CD4-positive, alpha-beta T cell treated with Interferon alpha-2 for 1 hour (primary cell): Measurements from ENCODE around the gene ASTE1.

Source experiments
- DNase-seq, 2 donors: peaks; one replicate each; pipeline ENCODE4 v3.0.0-alpha.2; 2020 to 2022

The ASTE1 gene

DNA sequence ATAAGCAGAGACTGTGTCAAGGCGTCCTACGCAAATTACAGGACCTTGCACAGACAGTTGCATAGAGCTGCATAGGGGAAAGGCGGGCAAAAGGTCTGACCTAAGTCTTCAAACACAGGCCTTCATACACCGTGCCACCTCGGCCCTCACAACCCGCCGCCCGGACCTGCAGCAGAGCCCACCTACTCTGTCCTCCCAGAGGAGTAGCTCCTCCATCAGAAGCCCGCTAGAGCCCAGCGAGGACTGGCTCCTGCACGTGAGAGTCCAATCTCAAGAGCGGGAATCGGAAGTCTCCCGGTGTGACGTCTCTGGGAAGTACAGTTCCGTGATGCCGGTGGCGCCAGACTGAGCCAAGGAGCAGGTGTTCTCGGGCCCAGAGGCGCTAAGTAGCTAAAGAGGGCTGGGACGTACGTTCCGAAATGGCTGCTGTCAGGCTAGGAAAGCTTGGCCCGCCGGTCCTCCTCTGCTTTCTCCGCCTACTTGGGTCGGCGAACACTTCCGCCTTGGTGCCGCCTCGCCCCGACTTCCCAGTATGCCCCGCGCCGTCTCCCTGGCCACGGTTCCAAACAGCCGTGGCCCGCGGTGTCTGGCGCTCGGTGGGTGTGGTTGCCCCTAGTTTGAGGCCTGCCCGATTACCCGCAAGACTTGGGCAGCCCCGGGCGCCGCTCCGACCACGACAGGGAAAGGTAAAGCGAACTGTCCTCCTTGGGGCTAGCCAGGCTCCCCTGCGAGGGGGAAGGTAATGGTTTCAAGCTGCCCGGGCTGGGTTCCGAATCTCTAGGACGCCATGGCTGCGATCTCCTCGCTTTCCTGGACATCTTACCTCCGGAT, at the start of gene ASTE1, which contains the start of gene NEK11:
ASTE1 (minus strand) TSS at position 505 of the 831 bp plus-strand sequence. CDS start 1,519 bp downstream, outside the sequence.
NEK11 (plus strand) TSS at position 557 of the 831 bp plus-strand sequence. CDS start 2,832 bp downstream, outside the sequence.
- DNase-seq, result peak; percentile 90 to 92

DNA sequence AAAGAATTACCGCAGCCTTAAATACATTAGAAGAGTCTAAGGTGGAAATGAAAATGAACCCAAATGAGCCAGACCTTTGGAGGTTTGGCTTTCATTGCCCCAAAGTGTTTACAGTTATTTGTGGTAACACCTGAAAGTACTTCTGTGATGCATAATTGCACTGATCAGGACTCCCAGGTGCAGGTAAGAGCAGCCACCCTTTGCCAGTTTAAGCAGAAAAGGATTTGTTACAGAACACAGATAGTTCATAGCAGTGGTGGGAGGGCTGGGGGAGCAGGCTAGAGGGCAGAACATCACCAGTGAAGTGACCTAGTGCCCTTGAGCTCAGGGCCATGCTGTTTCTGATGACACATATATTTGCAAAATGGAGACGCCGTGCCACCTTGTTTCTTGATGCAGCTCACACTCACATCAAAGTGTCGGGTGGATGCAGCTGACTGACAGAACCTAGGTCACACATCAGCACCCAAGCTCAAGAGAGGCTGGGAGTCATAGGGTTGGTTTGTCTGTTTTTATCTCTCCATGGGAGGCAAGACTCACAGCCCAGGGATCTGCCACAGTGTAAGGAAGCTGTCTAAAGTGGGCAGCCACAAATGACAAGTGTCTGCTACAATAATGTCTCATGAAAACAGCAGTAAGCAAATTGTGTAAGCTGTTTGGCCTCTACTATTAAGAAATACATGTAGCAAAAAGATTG, 49.2 kb upstream of the ASTE1 start:
- no peak for DNase-seq

- no peak for DNase-seq
These were observed 46.2 kb upstream of the ASTE1 start for GRCh38 chr3:131072845-131073244.

GRCh38 chr3:131072099-131072559, 45.5 kb upstream of the ASTE1 start:
- no peak for DNase-seq

- no peak for DNase-seq
These were observed 41.4 kb upstream of the ASTE1 start for GRCh38 chr3:131067983-131068382.

- no peak for DNase-seq
These were observed 26.6 kb upstream of the ASTE1 start for GRCh38 chr3:131053043-131053859.

- DNase-seq, result no peak
These were observed 23.4 kb upstream of the ASTE1 start for GRCh38 chr3:131050001-131050400.

- DNase-seq, result no peak
These were observed 21.4 kb upstream of the ASTE1 start for GRCh38 chr3:131048030-131048429.

- no peak for DNase-seq
These were observed 21.0 kb upstream of the ASTE1 start for GRCh38 chr3:131047582-131047981.

DNA sequence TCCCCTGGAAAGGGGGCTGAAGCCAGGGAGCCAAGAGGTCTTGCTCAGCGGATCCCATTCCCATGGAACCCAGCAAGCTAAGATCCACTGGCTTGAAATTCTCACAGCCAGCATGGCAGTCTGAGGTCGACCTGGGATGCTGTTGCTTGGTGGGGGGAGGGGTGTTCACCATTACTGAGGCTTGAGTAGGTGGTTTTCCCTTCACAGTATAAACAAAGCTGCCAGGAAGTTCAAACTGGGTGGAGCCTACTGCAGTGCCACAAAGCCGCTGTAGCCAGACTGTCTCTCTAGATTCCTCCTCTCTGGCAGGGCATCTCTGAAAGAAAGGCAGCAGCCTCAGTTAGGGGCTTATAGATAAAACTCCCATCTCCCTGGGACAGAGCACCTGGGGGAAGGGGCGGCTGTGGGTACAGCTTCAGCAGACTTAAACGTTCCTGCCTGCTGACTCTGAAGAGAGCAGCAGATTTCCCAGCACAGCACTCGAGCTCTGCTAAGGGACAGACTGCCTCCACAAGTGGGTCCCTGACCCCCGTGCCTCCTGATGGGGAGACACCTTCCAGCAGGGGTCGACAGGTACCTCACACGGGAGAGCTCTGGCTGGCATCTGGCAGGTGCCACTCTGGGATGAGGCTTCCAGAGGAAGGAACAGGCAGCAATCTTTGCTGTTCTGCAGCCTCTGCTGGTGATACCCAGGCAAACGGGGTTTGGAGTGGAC, 15.8 kb upstream of the ASTE1 start:
- DNase-seq, result peak; percentile 30 to 67

DNA sequence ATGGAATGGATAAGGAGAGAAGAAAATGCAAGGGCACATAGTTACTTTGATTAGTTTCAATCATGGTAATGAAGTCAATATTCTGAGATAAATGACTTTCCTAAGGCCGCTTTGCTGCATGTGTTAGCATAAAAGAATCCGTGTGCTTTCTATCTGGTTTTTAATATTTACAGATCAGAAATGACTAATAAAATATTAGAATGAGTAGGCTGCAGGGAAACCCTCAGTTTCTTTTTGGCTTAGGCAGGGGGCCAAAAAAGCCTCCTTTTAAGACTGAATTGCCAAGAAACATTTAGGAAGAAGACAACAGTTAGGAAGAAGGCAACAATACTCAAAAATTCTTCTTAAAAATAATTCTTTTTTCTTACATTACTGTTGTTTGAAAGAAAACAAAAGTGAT, 11.7 kb upstream of the ASTE1 start:
- DNase-seq, result no peak

- DNase-seq, result no peak
These were observed 10.4 kb upstream of the ASTE1 start for GRCh38 chr3:131036986-131037385.

- no peak for DNase-seq
These were observed 9.7 kb upstream of the ASTE1 start for GRCh38 chr3:131036200-131036816.

GRCh38 chr3:131033480-131034080, 7.0 kb upstream of the ASTE1 start:
- peak in 1 of 2 donors; percentile 75 for DNase-seq

DNA sequence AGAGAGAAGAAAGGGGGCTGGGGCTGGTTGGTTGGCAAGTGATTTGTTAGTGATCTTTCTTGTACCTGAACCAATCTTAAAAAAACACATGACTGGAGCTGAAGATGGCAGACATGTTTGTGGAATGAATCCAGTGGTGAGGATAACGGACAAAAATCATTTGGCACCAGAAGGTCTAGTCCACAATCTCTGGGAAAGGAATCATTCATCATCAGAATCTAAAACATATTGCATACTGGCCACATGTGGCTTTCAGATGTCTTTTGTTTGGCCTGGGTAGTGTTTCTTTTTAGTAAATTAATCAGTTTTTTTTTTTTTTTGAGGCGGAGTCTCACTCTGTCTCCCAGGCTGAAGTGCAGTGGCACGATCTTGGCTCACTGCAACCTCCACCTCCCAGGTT, 5.0 kb upstream of the ASTE1 start:
- DNase-seq, result no peak

- no peak for DNase-seq
These were observed 2.2 kb upstream of the ASTE1 start for GRCh38 chr3:131028844-131029243.

DNA sequence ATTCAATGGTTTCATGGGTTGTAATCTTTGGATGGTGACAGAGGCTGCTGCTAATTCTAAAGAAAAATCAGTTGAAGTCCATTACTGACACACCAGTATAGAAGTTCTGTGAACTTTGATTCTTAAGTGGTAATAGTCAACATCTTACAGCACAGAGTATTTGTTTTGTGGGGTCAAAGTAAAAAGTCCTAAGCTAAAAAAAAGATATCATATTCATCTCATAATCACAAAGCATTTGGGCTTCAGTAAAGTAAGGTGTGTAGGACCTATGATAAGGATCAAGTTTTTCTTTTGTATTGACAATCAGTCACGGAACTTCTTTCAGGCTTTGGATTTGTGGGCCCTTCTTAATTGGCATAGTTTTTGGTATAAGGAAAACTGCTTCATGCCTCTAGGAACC, 1.1 kb downstream of the ASTE1 start:
- DNase-seq, result no peak

DNA sequence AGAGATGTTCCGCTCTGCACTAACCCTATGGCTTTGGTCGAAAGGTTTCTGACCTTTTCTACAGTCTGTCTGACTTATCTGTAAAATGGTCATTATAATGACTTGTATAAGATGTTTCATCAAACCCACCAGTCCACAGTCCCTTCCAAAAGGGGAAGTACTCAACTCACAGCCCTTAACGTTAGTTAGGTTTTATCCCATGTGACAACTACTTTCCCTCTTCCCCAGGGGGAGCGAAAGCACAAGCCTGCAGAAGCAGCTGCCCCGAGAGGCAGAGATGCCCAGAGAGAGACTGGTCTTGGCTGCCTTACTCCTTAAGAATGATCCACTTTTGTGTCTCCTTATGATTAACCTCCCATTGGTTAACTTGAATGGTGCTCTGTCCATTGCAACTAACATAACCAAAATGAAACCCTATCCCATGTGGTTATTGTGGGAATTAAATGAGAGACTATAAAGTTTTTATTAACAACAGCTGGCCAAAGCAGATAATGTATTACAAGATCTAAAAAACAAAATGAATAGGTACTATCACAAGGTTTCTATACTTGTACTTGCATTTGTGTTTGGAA, 6.4 kb downstream of the ASTE1 start:
- DNase-seq, result no peak

DNA sequence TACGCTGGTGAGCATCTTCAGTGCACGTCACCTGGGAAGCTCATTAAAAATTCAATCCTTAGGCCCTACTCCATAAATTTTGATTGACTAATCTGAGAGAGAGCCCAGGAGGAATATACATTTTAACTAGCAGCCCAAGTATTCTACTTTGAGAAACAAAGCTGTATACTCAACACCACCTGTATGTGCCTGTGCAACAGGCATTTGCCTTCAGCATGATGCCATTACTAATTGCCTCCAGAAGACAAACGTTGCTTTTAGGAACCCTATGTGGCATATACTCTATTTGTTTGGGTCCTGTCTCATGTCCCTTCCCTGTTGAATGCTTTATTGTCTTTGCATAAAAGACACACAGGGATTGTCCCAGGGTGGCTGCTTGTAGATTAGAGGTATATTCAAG, 7.7 kb downstream of the ASTE1 start:
- DNase-seq, result no peak

- DNase-seq, result no peak
These were observed 16.9 kb downstream of the ASTE1 start for GRCh38 chr3:131009698-131010097.

DNA sequence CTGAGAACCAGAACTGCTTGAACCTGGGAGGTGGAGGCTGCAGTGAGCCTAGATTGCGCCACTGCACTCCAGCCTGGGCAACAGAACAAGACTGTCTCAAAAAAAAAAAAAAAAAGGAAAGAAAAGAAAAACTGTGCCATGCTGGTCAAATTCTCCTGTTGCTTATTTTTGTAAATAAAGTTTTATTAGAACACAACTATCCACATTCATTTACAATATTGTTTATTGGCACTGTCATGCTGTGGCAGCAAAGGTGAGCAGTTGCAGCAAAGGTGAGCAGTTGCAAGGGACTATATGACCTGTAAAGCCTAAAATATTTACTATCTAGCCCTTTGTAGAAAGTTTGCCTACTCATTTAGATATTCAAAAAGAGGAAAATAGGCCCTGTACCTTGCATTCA, 18.3 kb downstream of the ASTE1 start:
- no peak for DNase-seq
